ENCODE data around the gene SLC2A9. TPM values are rescaled to one million over a fixed set of nuclear protein-coding genes. Genes with fewer than 3 reads are reported as not detected.
"Not testable (repeated sequence)": the region's sequence is repeated elsewhere in the genome, so short reads cannot be mapped to it uniquely, and the experiment has no call there.

Gene SLC2A9
- total RNA-seq, 1 donor from 2014 or later, result 1.2 TPM

DNA sequence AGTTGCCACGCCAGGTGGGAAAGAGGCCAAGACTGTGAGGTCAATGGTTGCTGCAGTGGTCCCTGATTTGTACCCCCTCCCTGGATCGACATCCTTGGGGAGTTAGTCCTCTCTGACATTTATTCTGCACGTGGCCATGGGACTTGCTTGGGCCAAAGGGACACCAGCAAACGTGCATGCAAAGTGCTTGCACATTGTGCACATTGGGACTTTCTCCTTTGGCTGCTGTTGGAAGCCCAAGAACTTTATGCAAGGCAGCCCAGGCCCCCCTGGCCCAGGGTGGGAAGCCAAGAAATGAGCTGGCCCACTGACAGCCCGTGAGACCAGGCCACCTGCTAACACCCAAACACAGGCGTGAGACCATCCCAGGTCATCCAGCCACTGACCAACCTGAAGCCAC, 38.1 kb downstream of the SLC2A9 start:
- Mint-ChIP-seq H3K36me3 (ENCODE audit: low read depth) (no peaks in the 10 kb centered on the region), H3K4me3 (no peak overlapping the region), H3K9me3 (peaks cover 4% of the 10 kb centered on the region), H3K4me1 (no peaks in the 10 kb centered on the region), H3K27me3 (no peaks in the 10 kb centered on the region), H3K27ac (no peak overlapping the region)
- POLR2A ChIA-PET, result no interaction called here
- intact Hi-C loops (cut with micrococcal nuclease), result no loop called here
- CTCF ChIA-PET, result no interaction called here
- TF ChIP-seq, protein P1, sequence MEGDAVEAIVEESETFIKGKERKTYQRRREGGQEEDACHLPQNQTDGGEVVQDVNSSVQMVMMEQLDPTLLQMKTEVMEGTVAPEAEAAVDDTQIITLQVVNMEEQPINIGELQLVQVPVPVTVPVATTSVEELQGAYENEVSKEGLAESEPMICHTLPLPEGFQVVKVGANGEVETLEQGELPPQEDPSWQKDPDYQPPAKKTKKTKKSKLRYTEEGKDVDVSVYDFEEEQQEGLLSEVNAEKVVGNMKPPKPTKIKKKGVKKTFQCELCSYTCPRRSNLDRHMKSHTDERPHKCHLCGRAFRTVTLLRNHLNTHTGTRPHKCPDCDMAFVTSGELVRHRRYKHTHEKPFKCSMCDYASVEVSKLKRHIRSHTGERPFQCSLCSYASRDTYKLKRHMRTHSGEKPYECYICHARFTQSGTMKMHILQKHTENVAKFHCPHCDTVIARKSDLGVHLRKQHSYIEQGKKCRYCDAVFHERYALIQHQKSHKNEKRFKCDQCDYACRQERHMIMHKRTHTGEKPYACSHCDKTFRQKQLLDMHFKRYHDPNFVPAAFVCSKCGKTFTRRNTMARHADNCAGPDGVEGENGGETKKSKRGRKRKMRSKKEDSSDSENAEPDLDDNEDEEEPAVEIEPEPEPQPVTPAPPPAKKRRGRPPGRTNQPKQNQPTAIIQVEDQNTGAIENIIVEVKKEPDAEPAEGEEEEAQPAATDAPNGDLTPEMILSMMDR (IDR thresholded peaks at IDR 0.05), result no peak
- DNase-seq (no peak), ATAC-seq (ENCODE audit: low read depth) (no peak)

- H3K27ac Mint-ChIP-seq; CTCF ChIA-PET; POLR2A ChIA-PET; DNase-seq; H3K36me3 Mint-ChIP-seq (ENCODE audit: low read depth); H3K27me3 Mint-ChIP-seq; H3K4me1 Mint-ChIP-seq; H3K4me3 Mint-ChIP-seq; intact Hi-C loops (cut with micrococcal nuclease); ATAC-seq (ENCODE audit: low read depth); H3K9me3 Mint-ChIP-seq: not testable (repeated sequence)
Measured at GRCh38 chr4:9981899-9982298, 39.4 kb downstream of the SLC2A9 start.

DNA sequence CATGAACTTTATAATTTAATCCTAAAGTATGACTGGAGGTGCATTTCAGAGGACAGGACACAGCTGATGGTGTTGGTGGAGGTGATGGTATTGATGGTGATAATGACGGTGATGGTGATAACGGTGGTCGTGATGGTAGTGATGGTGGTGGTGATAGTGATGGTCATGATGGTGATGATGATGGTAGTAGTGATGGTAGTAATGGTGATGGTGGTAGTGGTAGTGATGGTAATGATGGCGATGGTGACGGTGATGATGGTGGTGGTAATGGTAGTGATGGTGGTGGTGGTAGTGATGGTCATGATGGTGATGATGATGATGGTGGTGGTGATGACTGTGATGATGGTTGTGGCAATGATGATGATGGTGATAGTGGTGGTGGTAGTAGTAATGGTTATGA, 40.4 kb downstream of the SLC2A9 start:
- no peak for ATAC-seq (ENCODE audit: low read depth)
- Mint-ChIP-seq H3K4me3 (no peak overlapping the region), H3K4me1 (no peaks in the 10 kb centered on the region), H3K36me3 (ENCODE audit: low read depth) (no peaks in the 10 kb centered on the region), H3K27me3 (no peaks in the 10 kb centered on the region), H3K27ac (no peak overlapping the region), H3K9me3 (peaks cover 4% of the 10 kb centered on the region)
- ChIA-PET CTCF (no interaction called here), POLR2A (no interaction called here)
- no peak for DNase-seq
- intact Hi-C loops (cut with micrococcal nuclease), result no loop called here
- TF ChIP-seq, protein P1 (IDR thresholded peaks at IDR 0.05), result no peak

- TF ChIP-seq, protein P1 (IDR thresholded peaks at IDR 0.05), result no peak
- H3K36me3 Mint-ChIP-seq (ENCODE audit: low read depth), result no peaks in the 10 kb centered on the region
- DNase-seq, result no peak
- H3K4me1 Mint-ChIP-seq, result no peaks in the 10 kb centered on the region
- H3K4me3 Mint-ChIP-seq, result no peak overlapping the region
- POLR2A ChIA-PET, result no interaction called here
- intact Hi-C loops (cut with micrococcal nuclease), result no loop called here
- no peaks in the 10 kb centered on the region for H3K27me3 Mint-ChIP-seq
- ATAC-seq (ENCODE audit: low read depth), result no peak
- CTCF ChIA-PET, result no interaction called here
- H3K9me3 Mint-ChIP-seq, result peaks cover 4% of the 10 kb centered on the region
- no peak overlapping the region for H3K27ac Mint-ChIP-seq
Measured at GRCh38 chr4:9979101-9979701, 42.1 kb downstream of the SLC2A9 start.

DNA sequence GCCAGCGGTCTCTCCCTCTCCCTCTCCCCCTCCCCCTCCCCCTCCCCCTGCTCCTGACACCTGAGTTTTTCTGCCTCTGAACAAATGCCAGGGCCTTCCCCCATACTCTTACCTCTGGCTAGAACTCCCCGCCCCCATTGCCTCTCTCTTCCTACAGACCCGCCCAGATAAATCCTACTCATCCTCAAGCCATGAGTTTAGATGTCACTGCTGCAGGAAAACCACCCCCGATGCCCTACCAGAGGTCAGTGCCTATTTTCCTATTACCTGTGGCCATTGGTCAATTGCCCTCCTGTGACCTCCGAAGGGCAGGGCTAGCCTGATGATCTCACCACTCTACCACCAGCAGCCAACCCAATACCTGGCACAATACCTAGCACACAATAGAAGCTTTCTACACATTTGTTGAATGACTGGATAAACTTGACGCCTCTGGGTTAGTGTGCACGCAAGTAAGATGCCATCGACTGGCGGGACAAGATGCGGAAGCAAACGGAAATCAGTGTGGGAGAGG, 43.7 kb downstream of the SLC2A9 start:
- H3K36me3 Mint-ChIP-seq (ENCODE audit: low read depth), result no peaks in the 10 kb centered on the region
- ChIA-PET CTCF (no interaction called here), POLR2A (no interaction called here)
- ATAC-seq (ENCODE audit: low read depth) (no peak), DNase-seq (no peak)
- H3K27ac Mint-ChIP-seq, result no peak overlapping the region
- H3K4me3 Mint-ChIP-seq, result no peak overlapping the region
- TF ChIP-seq, protein P1 (IDR thresholded peaks at IDR 0.05), result no peak
- intact Hi-C loops (cut with micrococcal nuclease), result no loop called here
- peaks cover 7% of the 10 kb centered on the region for H3K9me3 Mint-ChIP-seq
- no peaks in the 10 kb centered on the region for H3K27me3 Mint-ChIP-seq
- no peaks in the 10 kb centered on the region for H3K4me1 Mint-ChIP-seq

DNA sequence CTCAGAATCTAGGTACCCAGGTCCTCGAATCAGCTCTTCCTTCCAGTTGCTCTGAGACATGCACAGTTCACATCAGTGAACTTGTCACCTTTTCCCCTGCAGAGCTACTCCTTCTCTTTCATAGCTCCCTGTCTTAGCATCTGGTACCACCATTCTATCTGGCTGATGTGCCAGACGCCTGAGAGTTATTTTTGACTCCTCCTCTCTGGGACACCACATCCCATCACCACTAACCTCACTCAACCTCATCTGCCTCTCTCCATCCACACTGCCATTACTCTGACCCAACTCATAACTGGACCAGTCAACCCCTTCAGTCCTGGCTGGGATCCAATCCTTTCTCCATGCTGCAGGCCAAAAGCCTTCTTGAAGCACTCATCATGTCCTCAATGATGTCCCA, 44.5 kb downstream of the SLC2A9 start:
- POLR2A ChIA-PET, result no interaction called here
- no peaks in the 10 kb centered on the region for H3K36me3 Mint-ChIP-seq (ENCODE audit: low read depth)
- intact Hi-C loops (cut with micrococcal nuclease), result no loop called here

More for the DNA sequence above, 44.5 kb downstream of the SLC2A9 start:
- Mint-ChIP-seq H3K4me3 (no peak overlapping the region), H3K4me1 (no peaks in the 10 kb centered on the region), H3K27ac (no peak overlapping the region), H3K27me3 (no peaks in the 10 kb centered on the region), H3K9me3 (peaks cover 7% of the 10 kb centered on the region)
- CTCF ChIA-PET, result no interaction called here
- ATAC-seq (ENCODE audit: low read depth) (no peak), DNase-seq (no peak)
- TF ChIP-seq, protein P1 (IDR thresholded peaks at IDR 0.05), result no peak
